WERI-Rb-1 (cell line): Measurements from ENCODE around the gene CRACDL.

Experiments
- DNase-seq: peaks from one replicate; pipeline ENCODE4 v3.0.0-alpha.2; 2020
- H3K27ac ChIP-seq: fragments of 250-450 bp; sonication (Bioruptor Pico); 2 replicates; pipeline ENCODE4 v1.5.1; 2020; ENCODE audit warnings: mild to moderate bottlenecking, moderate library complexity
- H3K27me3 ChIP-seq: fragments of 250-450 bp; sonication (Bioruptor Pico); 2 replicates; pipeline ENCODE4 v1.5.1; 2021; ENCODE audit warnings: mild to moderate bottlenecking, low read depth, moderate library complexity; ENCODE audit not compliant: insufficient read depth, severe bottlenecking
- H3K36me3 ChIP-seq: fragments of 250-450 bp; sonication (Bioruptor Pico); 2 replicates; pipeline ENCODE4 v1.5.1; 2020; ENCODE audit warnings: mild to moderate bottlenecking, moderate library complexity
- H3K4me3 ChIP-seq: 2 replicates; pipeline ENCODE4 v1.5.1; 2011; ENCODE audit warnings: low read depth, mild to moderate bottlenecking, control low read depth, low read length
- H3K9me3 ChIP-seq: fragments of 250-450 bp; sonication (Bioruptor Pico); 2 replicates; pipeline ENCODE4 v1.5.1; 2021; ENCODE audit warnings: mild to moderate bottlenecking, moderate library complexity; ENCODE audit not compliant: severe bottlenecking
- CTCF ChIP-seq: IDR thresholded peaks from 2 replicates; pipeline ENCODE4 v1.5.1; 2011; ENCODE audit warnings: low read depth, mild to moderate bottlenecking, control low read depth, inconsistent platforms, low read length

Gene CRACDL

GRCh38 chr2:98818164-98818563 lies 117.9 kb downstream of the CRACDL start:
- no peaks in the 10 kb centered on the region for H3K9me3 ChIP-seq
- no peak overlapping the region for H3K27ac ChIP-seq
- H3K27me3 ChIP-seq, result no peaks in the 10 kb centered on the region
- no peak for DNase-seq
- TF ChIP-seq CTCF, result no peak
- no peaks in the 10 kb centered on the region for H3K36me3 ChIP-seq
- H3K4me3 ChIP-seq, result no peak overlapping the region

GRCh38 chr2:98816281-98816680 lies 119.7 kb downstream of the CRACDL start:
- Histone ChIP-seq H3K36me3 (no peaks in the 10 kb centered on the region), H3K27ac (no peak overlapping the region), H3K9me3 (no peaks in the 10 kb centered on the region), H3K27me3 (no peaks in the 10 kb centered on the region), H3K4me3 (no peak overlapping the region)
- DNase-seq, result no peak
- TF ChIP-seq CTCF, result no peak

DNA sequence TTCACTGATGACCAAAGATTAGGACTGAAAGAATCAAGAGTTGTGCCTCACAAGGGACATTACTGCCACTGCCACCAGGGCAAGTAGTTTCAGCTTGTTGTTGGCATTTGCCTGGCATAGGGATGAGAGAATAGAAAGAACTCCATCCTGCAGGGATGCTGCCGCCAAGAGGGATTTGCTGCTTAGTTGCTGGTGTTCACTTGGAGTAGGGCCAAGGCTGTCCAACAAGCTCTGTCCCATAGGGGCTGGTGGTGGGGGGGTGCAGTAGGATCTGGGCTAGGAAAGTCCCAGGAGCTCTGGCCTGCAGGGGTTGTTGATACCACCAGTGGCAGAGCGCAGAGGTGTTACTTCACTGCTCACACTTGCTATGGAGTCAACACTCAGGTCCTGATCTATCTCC lies 120.2 kb downstream of the CRACDL start:
- no peak overlapping the region for H3K4me3 ChIP-seq
- no peaks in the 10 kb centered on the region for H3K27me3 ChIP-seq
- H3K27ac ChIP-seq, result no peak overlapping the region
- H3K36me3 ChIP-seq, result no peaks in the 10 kb centered on the region
- DNase-seq, result no peak
- H3K9me3 ChIP-seq, result no peaks in the 10 kb centered on the region
- TF ChIP-seq CTCF, result no peak

DNA sequence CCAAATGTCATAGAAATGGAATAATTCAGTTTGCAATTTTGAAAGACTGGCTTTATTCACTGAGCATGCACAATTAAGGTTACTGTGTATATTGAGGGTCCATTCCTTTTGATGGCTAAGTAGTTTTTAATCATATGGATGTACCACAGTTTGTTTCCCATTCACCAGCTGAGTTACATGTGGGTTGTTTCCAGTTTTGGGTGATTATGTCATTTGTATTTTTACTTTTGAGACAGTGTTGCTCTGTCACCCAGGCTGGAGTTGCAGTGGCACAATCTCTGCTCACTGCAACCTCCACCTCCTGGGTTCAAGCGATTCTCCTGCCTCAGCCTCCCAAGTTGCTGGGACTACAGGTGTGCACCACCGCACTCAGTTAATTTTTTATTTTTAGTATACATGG lies 124.3 kb downstream of the CRACDL start:
- Histone ChIP-seq H3K9me3 (no peaks in the 10 kb centered on the region), H3K4me3 (no peak overlapping the region), H3K36me3 (no peaks in the 10 kb centered on the region), H3K27ac (no peak overlapping the region), H3K27me3 (no peaks in the 10 kb centered on the region)
- TF ChIP-seq CTCF, result no peak
- DNase-seq, result no peak

GRCh38 chr2:98810588-98810928 lies 125.5 kb downstream of the CRACDL start:
- no peaks in the 10 kb centered on the region for H3K36me3 ChIP-seq
- no peaks in the 10 kb centered on the region for H3K9me3 ChIP-seq
- DNase-seq, result no peak
- no peak overlapping the region for H3K4me3 ChIP-seq
- no peak for TF ChIP-seq CTCF
- no peak overlapping the region for H3K27ac ChIP-seq
- no peaks in the 10 kb centered on the region for H3K27me3 ChIP-seq

- DNase-seq, result no peak
- Histone ChIP-seq H3K27me3 (no peaks in the 10 kb centered on the region), H3K36me3 (no peaks in the 10 kb centered on the region), H3K4me3 (no peak overlapping the region), H3K9me3 (no peaks in the 10 kb centered on the region), H3K27ac (no peak overlapping the region)
- TF ChIP-seq CTCF, result no peak
Measured at GRCh38 chr2:98809878-98810587, 126.0 kb downstream of the CRACDL start.
